ENCODE measurements around the gene OCA2. TPM values are rescaled to one million over a fixed set of nuclear protein-coding genes. Genes with fewer than 3 reads are reported as not detected.

The OCA2 gene
- total RNA-seq, 2 donors from 2014 or later = 3.7 TPM; not detected in 1

DNA sequence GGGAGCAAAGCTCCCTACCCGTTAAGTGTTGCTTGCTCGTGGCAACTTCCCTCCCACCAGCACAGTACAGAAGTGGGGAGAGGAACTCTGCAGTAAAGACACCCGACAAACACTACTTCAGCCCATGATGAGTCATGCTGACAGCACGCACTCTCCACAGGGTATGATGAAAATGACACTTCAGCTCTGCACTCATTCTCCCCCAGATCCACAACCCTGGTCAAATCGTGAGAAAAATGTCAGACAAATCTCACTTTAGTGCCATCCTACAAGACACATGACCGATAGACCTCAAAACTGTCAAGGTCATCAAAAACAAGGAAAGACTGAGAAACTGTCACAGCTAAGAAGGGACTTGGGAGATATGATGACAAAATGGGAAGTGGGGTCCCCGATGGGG lies 278.9 kb downstream of the OCA2 start:
- intact Hi-C loops (cut with DNase I) = no loop called here
- no peaks in the 10 kb centered on the region for H3K36me3 ChIP-seq
- no peak overlapping the region for H3K4me3 ChIP-seq
- no peaks in the 10 kb centered on the region for H3K27me3 ChIP-seq (replicated peaks; ENCODE audit: insufficient read depth)
- WGBS = 82% methylated on average over 7 of the region's 7 CpGs
- H3K9me3 ChIP-seq = no peaks in the 10 kb centered on the region
- TF ChIP-seq, protein P1, sequence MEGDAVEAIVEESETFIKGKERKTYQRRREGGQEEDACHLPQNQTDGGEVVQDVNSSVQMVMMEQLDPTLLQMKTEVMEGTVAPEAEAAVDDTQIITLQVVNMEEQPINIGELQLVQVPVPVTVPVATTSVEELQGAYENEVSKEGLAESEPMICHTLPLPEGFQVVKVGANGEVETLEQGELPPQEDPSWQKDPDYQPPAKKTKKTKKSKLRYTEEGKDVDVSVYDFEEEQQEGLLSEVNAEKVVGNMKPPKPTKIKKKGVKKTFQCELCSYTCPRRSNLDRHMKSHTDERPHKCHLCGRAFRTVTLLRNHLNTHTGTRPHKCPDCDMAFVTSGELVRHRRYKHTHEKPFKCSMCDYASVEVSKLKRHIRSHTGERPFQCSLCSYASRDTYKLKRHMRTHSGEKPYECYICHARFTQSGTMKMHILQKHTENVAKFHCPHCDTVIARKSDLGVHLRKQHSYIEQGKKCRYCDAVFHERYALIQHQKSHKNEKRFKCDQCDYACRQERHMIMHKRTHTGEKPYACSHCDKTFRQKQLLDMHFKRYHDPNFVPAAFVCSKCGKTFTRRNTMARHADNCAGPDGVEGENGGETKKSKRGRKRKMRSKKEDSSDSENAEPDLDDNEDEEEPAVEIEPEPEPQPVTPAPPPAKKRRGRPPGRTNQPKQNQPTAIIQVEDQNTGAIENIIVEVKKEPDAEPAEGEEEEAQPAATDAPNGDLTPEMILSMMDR (IDR thresholded peaks at IDR 0.05) = no peak
- no peak for TF ChIP-seq POLR2A (IDR thresholded peaks at IDR 0.05)
- TF ChIP-seq POLR2AphosphoS5 (IDR thresholded peaks at IDR 0.05) = no peak
- no peak overlapping the region for H3K27ac ChIP-seq
- no peak for DNase-seq (ENCODE audit: low spot score)
- no peaks in the 10 kb centered on the region for H3K4me1 ChIP-seq (replicated peaks)

DNA sequence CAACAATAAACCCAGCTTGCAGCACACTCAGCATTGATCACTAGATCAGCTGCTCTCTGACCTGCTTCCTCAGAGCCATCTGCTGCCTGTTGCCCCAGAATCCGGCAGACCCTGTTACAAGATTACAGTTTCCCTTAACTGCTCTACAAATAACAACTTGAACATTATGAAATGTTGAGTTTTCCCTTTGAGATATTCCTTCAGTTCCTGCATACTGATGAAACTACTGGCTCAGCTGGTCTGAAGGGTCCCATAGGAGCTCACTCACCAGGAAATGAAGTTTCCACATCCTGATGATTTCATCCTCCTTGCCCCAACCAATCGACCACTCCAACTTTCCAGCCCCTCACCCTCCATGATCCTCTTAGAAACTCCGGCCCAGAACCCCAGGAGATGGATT lies 281.9 kb downstream of the OCA2 start:
- H3K27ac ChIP-seq = no peak overlapping the region
- intact Hi-C loops (cut with DNase I) = no loop called here
- no peaks in the 10 kb centered on the region for H3K27me3 ChIP-seq (replicated peaks; ENCODE audit: insufficient read depth)
- H3K36me3 ChIP-seq = no peaks in the 10 kb centered on the region
- WGBS = 74% methylated on average over 3 of the region's 3 CpGs
- no peaks in the 10 kb centered on the region for H3K4me1 ChIP-seq (replicated peaks)
- TF ChIP-seq POLR2AphosphoS5 (IDR thresholded peaks at IDR 0.05) (no peak), POLR2A (IDR thresholded peaks at IDR 0.05) (no peak)
- TF ChIP-seq, protein P1 (IDR thresholded peaks at IDR 0.05) = no peak
- no peak overlapping the region for H3K4me3 ChIP-seq
- no peak for DNase-seq (ENCODE audit: low spot score)
- H3K9me3 ChIP-seq = no peaks in the 10 kb centered on the region

DNA sequence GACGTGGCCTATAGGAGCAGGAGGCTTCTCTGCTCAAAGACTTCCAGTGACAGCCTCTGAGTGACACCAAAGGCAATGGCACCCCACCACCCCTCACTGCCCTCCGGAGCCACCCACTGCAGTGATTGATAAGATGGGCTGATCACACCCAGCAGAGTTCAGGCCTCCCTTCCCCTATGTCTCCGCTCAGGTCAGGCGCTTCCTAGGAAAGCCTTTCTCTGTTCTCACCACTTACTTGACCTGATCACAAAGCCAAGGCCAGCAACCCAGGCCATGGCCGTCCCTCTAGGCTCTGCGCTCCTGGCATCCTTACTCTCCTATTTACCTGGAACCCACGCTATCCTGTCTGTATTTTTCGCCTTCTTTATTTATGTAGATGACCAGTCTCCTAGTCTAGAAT lies 282.3 kb downstream of the OCA2 start:
- no peak for TF ChIP-seq POLR2AphosphoS5 (IDR thresholded peaks at IDR 0.05)
- no peak for TF ChIP-seq POLR2A (IDR thresholded peaks at IDR 0.05)
- TF ChIP-seq, protein P1 (IDR thresholded peaks at IDR 0.05) = no peak
- 96% methylated on average over 8 of the region's 8 CpGs for WGBS
- Histone ChIP-seq H3K4me1 (replicated peaks) (no peaks in the 10 kb centered on the region), H3K27me3 (replicated peaks; ENCODE audit: insufficient read depth) (no peaks in the 10 kb centered on the region), H3K36me3 (no peaks in the 10 kb centered on the region), H3K27ac (no peak overlapping the region), H3K9me3 (no peaks in the 10 kb centered on the region), H3K4me3 (no peak overlapping the region)
- no peak for DNase-seq (ENCODE audit: low spot score)
- intact Hi-C loops (cut with DNase I) = no loop called here

DNA sequence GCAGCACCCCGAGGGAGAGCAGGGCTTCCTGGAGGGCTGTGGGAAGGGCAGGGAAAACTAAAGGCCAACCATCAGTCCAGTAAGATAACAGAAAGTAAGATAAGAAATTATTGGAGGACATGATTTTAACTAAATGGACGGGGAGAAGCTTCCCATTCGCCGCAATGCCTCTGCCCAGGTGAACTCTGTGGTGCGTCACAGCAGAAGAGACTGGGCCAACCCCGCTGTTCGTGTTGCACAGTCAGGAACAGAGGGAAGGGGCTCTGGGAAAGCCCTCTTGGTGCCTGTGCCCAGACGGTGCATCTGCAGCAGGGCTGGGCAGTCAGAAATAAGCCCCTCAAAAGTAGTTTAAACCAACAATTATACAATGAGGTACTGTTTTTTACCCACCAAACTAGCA lies 284.1 kb downstream of the OCA2 start:
- Histone ChIP-seq H3K27me3 (replicated peaks; ENCODE audit: insufficient read depth) (no peaks in the 10 kb centered on the region), H3K4me1 (replicated peaks) (no peaks in the 10 kb centered on the region), H3K27ac (no peak overlapping the region), H3K4me3 (no peak overlapping the region), H3K36me3 (no peaks in the 10 kb centered on the region), H3K9me3 (no peaks in the 10 kb centered on the region)
- TF ChIP-seq POLR2A (IDR thresholded peaks at IDR 0.05) (no peak), POLR2AphosphoS5 (IDR thresholded peaks at IDR 0.05) (no peak)
- TF ChIP-seq, protein P1 (IDR thresholded peaks at IDR 0.05) = no peak
- DNase-seq (ENCODE audit: low spot score) = no peak
- intact Hi-C loops (cut with DNase I) = no loop called here
- WGBS = 84% methylated on average over 8 of the region's 8 CpGs

DNA sequence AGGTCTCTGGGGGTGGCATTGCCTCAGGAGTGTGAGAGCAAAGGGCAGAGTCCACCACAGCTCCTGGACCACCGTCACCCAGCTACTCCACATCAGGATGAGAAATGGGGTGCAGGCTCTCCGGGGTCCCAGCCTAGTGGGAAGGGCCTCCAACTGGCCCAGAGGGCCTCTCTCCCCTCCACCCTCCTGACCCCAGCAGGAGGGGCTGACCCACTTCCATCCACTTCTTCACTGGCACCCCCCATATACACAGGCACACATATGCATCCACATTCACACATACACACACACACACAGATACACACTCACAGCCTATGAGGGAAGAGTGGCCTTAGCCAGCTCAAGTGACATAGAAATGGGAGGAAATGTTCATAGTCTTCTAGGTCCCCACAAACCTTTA lies 286.0 kb downstream of the OCA2 start:
- no peak overlapping the region for H3K4me3 ChIP-seq
- H3K36me3 ChIP-seq = no peaks in the 10 kb centered on the region
- no peaks in the 10 kb centered on the region for H3K4me1 ChIP-seq (replicated peaks)
- WGBS = 93% methylated on average over 2 of the region's 2 CpGs
- DNase-seq (ENCODE audit: low spot score) = no peak
- intact Hi-C loops (cut with DNase I) = no loop called here
- no peak overlapping the region for H3K27ac ChIP-seq
- no peaks in the 10 kb centered on the region for H3K27me3 ChIP-seq (replicated peaks; ENCODE audit: insufficient read depth)
- TF ChIP-seq POLR2AphosphoS5 (IDR thresholded peaks at IDR 0.05) (no peak), POLR2A (IDR thresholded peaks at IDR 0.05) (no peak)
- TF ChIP-seq, protein P1 (IDR thresholded peaks at IDR 0.05) = no peak
- H3K9me3 ChIP-seq = no peaks in the 10 kb centered on the region

All from prostate gland (tissue), 2 donors.